Measurements from ENCODE around the gene EML1. TPM values are rescaled to one million over a fixed set of nuclear protein-coding genes. Genes with fewer than 3 reads are reported as not detected.
"Not testable (repeated sequence)": the region's sequence is repeated elsewhere in the genome, so short reads cannot be mapped to it uniquely, and the experiment has no call there.

The EML1 gene
- polyA plus RNA-seq, 6 donors from 2014 or later = not detected

- ATAC-seq (ENCODE audit: low read depth in 2 of 2) (no peak), DNase-seq (no peak)
- no peaks in the 10 kb centered on the region for H3K36me3 Mint-ChIP-seq
- peaks cover 0 to 17% (median 10%) of the 10 kb centered on the region in 3 donors for H3K4me1 Mint-ChIP-seq
- H3K4me3 Mint-ChIP-seq = peak overlapping the region in 1 of 8 donors; percentile 56
- H3K27me3 Mint-ChIP-seq = peaks cover 14 to 51% (median 40%) of the 10 kb centered on the region in 3 donors
- H3K9me3 Mint-ChIP-seq = peaks cover 0 to under 1% (median 0%) of the 10 kb centered on the region in 7 donors
- no peak overlapping the region for H3K27ac Mint-ChIP-seq
These were observed 154.5 kb downstream of the EML1 start for GRCh38 chr14:99947695-99948094.

GRCh38 chr14:99949011-99949732 lies 156.0 kb downstream of the EML1 start:
- H3K9me3 Mint-ChIP-seq; ATAC-seq (ENCODE audit: low read depth in 2 of 2); DNase-seq; H3K4me3 Mint-ChIP-seq; H3K36me3 Mint-ChIP-seq: not testable (repeated sequence)
- Mint-ChIP-seq H3K4me1 (peaks cover 0 to 18% (median 10%) of the 10 kb centered on the region in 3 donors), H3K27ac (peak overlapping the region in 1 of 6 donors; percentile 32), H3K27me3 (peaks cover 8 to 37% (median 27%) of the 10 kb centered on the region in 3 donors)

GRCh38 chr14:99950181-99950580 lies 157.0 kb downstream of the EML1 start:
- no peak overlapping the region for H3K27ac Mint-ChIP-seq
- peaks cover 0 to 8% (median 3%) of the 10 kb centered on the region in 7 donors for H3K9me3 Mint-ChIP-seq
- peak overlapping the region in 1 of 8 donors; percentile 30 for H3K4me3 Mint-ChIP-seq
- DNase-seq = no peak
- peaks cover 14 to 32% (median 22%) of the 10 kb centered on the region in 3 donors for H3K27me3 Mint-ChIP-seq
- H3K4me1 Mint-ChIP-seq = peaks cover 0 to 18% (median 10%) of the 10 kb centered on the region in 3 donors
- ATAC-seq (ENCODE audit: low read depth in 2 of 2) = no peak
- no peaks in the 10 kb centered on the region for H3K36me3 Mint-ChIP-seq

DNA sequence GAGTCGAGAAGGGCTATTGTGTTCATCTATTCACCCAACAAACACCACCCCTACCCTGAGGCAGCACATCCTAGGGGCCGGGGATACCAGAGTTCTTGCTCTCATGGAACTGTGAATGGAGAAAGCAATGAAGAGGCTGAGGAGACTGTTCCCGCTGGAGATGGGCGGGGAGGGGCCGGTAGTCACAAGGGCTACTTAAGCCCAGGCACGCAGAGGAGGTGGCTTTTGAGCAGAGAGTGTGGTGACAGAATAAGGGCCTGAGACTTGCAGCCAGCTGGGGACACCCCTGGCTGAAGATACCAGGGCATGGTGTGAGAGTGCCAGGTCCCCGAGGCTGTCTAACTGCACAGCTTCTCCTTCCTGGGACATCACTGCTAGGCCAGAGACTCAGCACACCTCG lies 157.9 kb downstream of the EML1 start:
- Mint-ChIP-seq H3K4me1 (peaks cover 0 to 14% (median 10%) of the 10 kb centered on the region in 3 donors), H3K27ac (no peak overlapping the region), H3K4me3 (no peak overlapping the region), H3K27me3 (peaks cover 14 to 27% (median 20%) of the 10 kb centered on the region in 3 donors), H3K36me3 (no peaks in the 10 kb centered on the region), H3K9me3 (peaks cover 0 to 8% (median 3%) of the 10 kb centered on the region in 7 donors)
- no peak for DNase-seq
- ATAC-seq (ENCODE audit: low read depth in 2 of 2) = no peak

DNA sequence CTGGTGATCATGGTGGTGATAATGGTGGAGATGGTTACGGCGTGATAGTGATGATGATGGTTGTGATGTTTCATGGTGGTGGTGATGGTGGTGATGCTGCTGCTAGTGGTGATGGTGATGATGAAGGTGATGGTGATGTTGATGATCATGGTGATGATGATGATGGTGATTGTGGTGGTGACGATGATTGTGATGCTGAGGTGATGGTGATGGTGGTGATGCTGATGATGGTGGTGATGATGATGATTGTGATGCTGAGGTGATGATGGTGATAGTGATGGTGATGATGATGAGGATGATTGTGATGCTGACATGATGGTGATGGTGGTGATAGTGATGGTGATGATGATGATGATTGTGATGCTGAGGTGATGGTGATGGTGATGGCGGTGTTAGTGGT lies 158.8 kb downstream of the EML1 start:
- H3K27ac Mint-ChIP-seq = no peak overlapping the region
- H3K4me1 Mint-ChIP-seq = peaks cover 0 to 4% (median 2%) of the 10 kb centered on the region in 3 donors
- H3K4me3 Mint-ChIP-seq = no peak overlapping the region
- H3K27me3 Mint-ChIP-seq = peaks cover 11 to 17% (median 11%) of the 10 kb centered on the region in 3 donors
- no peaks in the 10 kb centered on the region for H3K36me3 Mint-ChIP-seq
- no peak for ATAC-seq (ENCODE audit: low read depth in 2 of 2)
- peaks cover 0 to 8% (median 3%) of the 10 kb centered on the region in 7 donors for H3K9me3 Mint-ChIP-seq
- DNase-seq = no peak

DNA sequence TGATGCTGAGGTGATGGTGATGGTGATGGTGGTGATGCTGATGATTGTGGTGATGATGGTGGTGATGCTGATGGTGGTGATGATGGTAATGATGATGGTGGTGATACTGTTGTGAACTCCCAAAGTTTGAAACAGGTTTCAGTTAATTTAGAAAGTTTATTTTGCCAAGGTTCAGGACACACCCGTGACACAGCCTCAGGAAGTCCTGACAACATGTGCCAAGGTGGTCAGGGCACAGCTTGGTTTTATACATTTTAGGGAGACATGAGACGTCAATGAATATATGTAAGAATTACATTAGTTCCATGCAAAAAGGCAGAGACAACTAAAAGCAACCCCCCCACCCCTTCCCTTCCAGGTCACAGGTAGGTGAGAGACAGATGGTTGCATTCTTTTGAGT lies 159.2 kb downstream of the EML1 start:
- no peak overlapping the region for H3K27ac Mint-ChIP-seq
- peaks cover 0 to 4% (median 0%) of the 10 kb centered on the region in 3 donors for H3K4me1 Mint-ChIP-seq
- DNase-seq = no peak
- H3K27me3 Mint-ChIP-seq = peaks cover 8 to 14% (median 11%) of the 10 kb centered on the region in 3 donors
- no peak for ATAC-seq (ENCODE audit: low read depth in 2 of 2)
- H3K9me3 Mint-ChIP-seq = peaks cover 0 to 8% (median 3%) of the 10 kb centered on the region in 7 donors
- H3K4me3 Mint-ChIP-seq = no peak overlapping the region
- H3K36me3 Mint-ChIP-seq = no peaks in the 10 kb centered on the region

DNA sequence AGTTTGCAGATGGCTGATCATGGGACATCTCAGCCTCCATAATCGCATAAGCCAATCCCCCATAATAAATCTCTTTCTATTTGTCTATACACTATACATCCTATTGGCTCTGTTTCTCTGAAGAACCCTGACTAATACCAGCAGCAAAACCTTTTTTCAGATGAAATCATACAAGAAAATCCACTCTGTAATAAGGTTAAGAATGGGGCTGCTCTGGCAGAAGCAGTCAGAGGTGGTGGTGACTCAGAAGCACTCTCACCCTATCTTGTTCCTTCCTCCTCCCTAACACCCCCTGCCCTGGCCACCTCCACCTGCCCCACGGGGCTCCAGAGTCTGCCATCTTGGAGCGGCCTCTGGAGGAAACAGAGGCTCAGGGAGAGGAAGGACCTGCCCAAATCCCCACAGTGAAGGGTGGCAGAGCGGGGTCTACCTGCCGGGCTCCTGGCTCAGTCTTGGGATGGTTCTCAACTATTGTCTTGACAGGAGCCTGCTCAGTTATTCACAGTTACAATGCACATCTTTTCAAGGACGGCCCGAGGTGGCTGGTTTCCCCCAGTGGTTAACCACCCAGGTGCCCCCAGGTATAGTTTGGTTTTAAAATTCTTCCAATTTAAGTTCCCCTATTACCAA lies 162.7 kb downstream of the EML1 start:
- no peak overlapping the region for H3K4me3 Mint-ChIP-seq
- DNase-seq (no peak), ATAC-seq (ENCODE audit: low read depth in 2 of 2) (no peak)
- no peak overlapping the region for H3K27ac Mint-ChIP-seq
- H3K27me3 Mint-ChIP-seq = peaks cover 14 to 27% (median 23%) of the 10 kb centered on the region in 3 donors
- peaks cover 0 to 8% (median 3%) of the 10 kb centered on the region in 7 donors for H3K9me3 Mint-ChIP-seq
- peaks cover 0 to 1% (median 0%) of the 10 kb centered on the region in 3 donors for H3K4me1 Mint-ChIP-seq
- no peaks in the 10 kb centered on the region for H3K36me3 Mint-ChIP-seq

- no peak overlapping the region for H3K27ac Mint-ChIP-seq
- peaks cover 0 to 5% (median under 1%) of the 10 kb centered on the region in 7 donors for H3K9me3 Mint-ChIP-seq
- no peak for DNase-seq
- no peaks in the 10 kb centered on the region for H3K4me1 Mint-ChIP-seq
- peaks cover 25 to 43% (median 40%) of the 10 kb centered on the region in 3 donors for H3K27me3 Mint-ChIP-seq
- no peaks in the 10 kb centered on the region for H3K36me3 Mint-ChIP-seq
- no peak overlapping the region for H3K4me3 Mint-ChIP-seq
- no peak for ATAC-seq (ENCODE audit: low read depth in 2 of 2)
These were observed 165.2 kb downstream of the EML1 start for GRCh38 chr14:99958380-99958779.

DNA sequence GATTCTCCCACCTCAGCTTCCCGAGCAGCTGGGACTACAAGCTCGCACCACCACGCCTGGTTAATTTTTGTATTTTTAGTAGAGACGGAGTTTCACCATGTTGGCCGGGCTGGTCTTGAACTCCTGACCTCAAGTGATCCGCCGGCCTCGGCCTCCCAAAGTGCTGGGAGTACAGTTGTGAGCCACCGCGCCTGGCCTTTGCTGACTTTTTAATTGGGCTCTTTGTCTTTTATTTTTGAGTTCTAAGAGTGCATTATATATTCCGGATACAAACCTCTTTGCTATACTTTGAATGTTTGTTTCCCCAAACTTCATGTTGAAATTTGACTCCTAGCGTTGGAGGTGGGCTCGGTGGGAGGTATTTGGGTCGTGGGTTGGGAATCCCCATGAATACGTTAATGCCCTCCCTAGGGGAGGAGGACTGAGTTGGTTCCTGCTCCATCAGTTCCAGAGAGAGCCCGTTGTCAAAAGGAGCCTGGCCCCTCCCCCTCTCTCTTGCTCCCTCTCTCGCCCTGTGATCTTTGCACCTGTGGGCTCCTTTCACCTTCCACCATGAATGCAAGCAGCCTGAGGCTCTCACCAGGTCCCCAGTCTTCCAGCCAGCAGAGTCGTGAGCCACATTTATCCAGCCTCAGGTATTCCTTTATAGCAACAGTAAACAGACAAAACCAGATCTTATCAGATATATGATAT lies 168.8 kb downstream of the EML1 start:
- H3K27ac Mint-ChIP-seq = no peak overlapping the region
- ATAC-seq (ENCODE audit: low read depth in 2 of 2) = no peak
- no peaks in the 10 kb centered on the region for H3K36me3 Mint-ChIP-seq
- no peak for DNase-seq
- no peak overlapping the region for H3K4me3 Mint-ChIP-seq
- no peaks in the 10 kb centered on the region for H3K4me1 Mint-ChIP-seq
- no peaks in the 10 kb centered on the region for H3K9me3 Mint-ChIP-seq
- peaks cover 31 to 64% (median 52%) of the 10 kb centered on the region in 3 donors for H3K27me3 Mint-ChIP-seq

- H3K9me3 Mint-ChIP-seq = no peaks in the 10 kb centered on the region
- peaks cover 55 to 79% (median 65%) of the 10 kb centered on the region in 3 donors for H3K27me3 Mint-ChIP-seq
- no peaks in the 10 kb centered on the region for H3K36me3 Mint-ChIP-seq
- H3K4me1 Mint-ChIP-seq = no peaks in the 10 kb centered on the region
- H3K27ac Mint-ChIP-seq = no peak overlapping the region
- no peak overlapping the region for H3K4me3 Mint-ChIP-seq
- ATAC-seq (ENCODE audit: low read depth in 2 of 2) (no peak), DNase-seq (no peak)
These were observed 171.8 kb downstream of the EML1 start for GRCh38 chr14:99964979-99965378.

GRCh38 chr14:99966037-99966835 lies 173.0 kb downstream of the EML1 start:
- DNase-seq (no peak), ATAC-seq (ENCODE audit: low read depth in 2 of 2) (no peak)
- H3K27me3 Mint-ChIP-seq = peaks cover 54 to 76% (median 63%) of the 10 kb centered on the region in 3 donors
- H3K36me3 Mint-ChIP-seq = no peaks in the 10 kb centered on the region
- H3K4me3 Mint-ChIP-seq = no peak overlapping the region
- H3K9me3 Mint-ChIP-seq = peaks cover 0 to 2% (median 0%) of the 10 kb centered on the region in 7 donors
- peaks cover 0 to 4% (median 0%) of the 10 kb centered on the region in 3 donors for H3K4me1 Mint-ChIP-seq
- H3K27ac Mint-ChIP-seq = no peak overlapping the region

DNA sequence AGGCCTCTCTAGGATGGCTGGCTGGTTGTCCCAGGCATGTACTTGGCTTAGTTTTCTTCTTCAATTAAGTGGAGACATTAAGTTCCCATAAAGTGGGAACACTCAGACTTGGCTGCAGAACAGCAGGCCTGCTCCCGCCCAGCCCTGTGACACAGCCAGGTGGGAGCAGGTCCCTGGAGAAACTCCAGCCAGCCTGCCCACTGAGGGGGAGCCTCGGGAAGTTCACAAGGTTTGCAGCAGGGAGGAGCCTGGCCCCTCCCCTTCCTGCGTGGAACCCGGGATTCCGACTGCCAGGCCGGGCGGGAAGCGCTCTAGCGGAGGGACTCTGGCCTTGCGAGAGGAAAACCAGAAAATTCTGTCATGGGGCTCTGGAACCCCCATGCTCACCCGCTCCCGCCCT lies 173.7 kb downstream of the EML1 start:
- no peak for DNase-seq
- Mint-ChIP-seq H3K4me1 (peaks cover 0 to 4% (median 0%) of the 10 kb centered on the region in 3 donors), H3K27me3 (peaks cover 53 to 72% (median 62%) of the 10 kb centered on the region in 3 donors), H3K36me3 (no peaks in the 10 kb centered on the region), H3K9me3 (peaks cover 0 to 2% (median 0%) of the 10 kb centered on the region in 7 donors), H3K4me3 (no peak overlapping the region), H3K27ac (no peak overlapping the region)
- no peak for ATAC-seq (ENCODE audit: low read depth in 2 of 2)
